ENCODE results near the gene CT47B1.
"Not testable (repeated sequence)": the region's sequence is repeated elsewhere in the genome, so short reads cannot be mapped to it uniquely, and the experiment has no call there.

CT47B1 gene

GRCh38 chrX:120875766-120876165, at the start of gene CT47B1:
Gene CT47B1 (minus strand): TSS chrX:120875866. CDS start chrX:120875670, 196 bp downstream.
- not testable (repeated sequence) for DNase-seq (ENCODE audit: low read depth in 2 of 2)

- no peak for DNase-seq (ENCODE audit: low read depth in 2 of 2)
Measured at GRCh38 chrX:120874678-120875557, 748 bp downstream of the CT47B1 start.

GRCh38 chrX:120857240-120857639, 18.4 kb downstream of the CT47B1 start:
- no peak for DNase-seq (ENCODE audit: low read depth in 2 of 2)

GRCh38 chrX:120840827-120841226, 34.8 kb downstream of the CT47B1 start:
- no peak for DNase-seq (ENCODE audit: low read depth in 2 of 2)

- DNase-seq (ENCODE audit: low read depth in 2 of 2), result no peak
Measured at GRCh38 chrX:120839491-120839890, 36.2 kb downstream of the CT47B1 start.

- DNase-seq (ENCODE audit: low read depth in 2 of 2), result not testable (repeated sequence)
Measured at GRCh38 chrX:120827213-120827612, 48.5 kb downstream of the CT47B1 start.

GRCh38 chrX:120825146-120825545, 50.5 kb downstream of the CT47B1 start:
- no peak for DNase-seq (ENCODE audit: low read depth in 2 of 2)

- no peak for DNase-seq (ENCODE audit: low read depth in 2 of 2)
Measured at GRCh38 chrX:120824021-120824420, 51.6 kb downstream of the CT47B1 start.

GRCh38 chrX:120823556-120823955, 52.1 kb downstream of the CT47B1 start:
- no peak for DNase-seq (ENCODE audit: low read depth in 2 of 2)
